Suprapubic skin (tissue), 4 donors: ENCODE data around the gene DDX5.

ENCODE experiments used
- CTCF ChIP-seq, 2 donors: fragments of 200-600 bp in 1 of 2; fragments of 450-650 bp in 1 of 2; sonication (generic) in 1 of 2; IDR thresholded peaks; one replicate each; pipeline ENCODE4 v1.5.1; 2016 to 2019; ENCODE audit warnings: antibody characterized with exemption in 2 of 2, mild to moderate bottlenecking in 1 of 2, moderate library complexity in 1 of 2
- EP300 ChIP-seq: sonication (generic); formaldehyde crosslinking; IDR thresholded peaks from one replicate; pipeline ENCODE4 v1.6.1; 2017; ENCODE audit warnings: antibody characterized with exemption
- POLR2A ChIP-seq, 2 donors: fragments of 450-650 bp; IDR thresholded peaks; one replicate each; pipeline ENCODE4 v1.6.1; 2017; ENCODE audit warnings: antibody characterized with exemption in 2 of 2, mild to moderate bottlenecking in 2 of 2, moderate library complexity in 2 of 2
- POLR2AphosphoS5 ChIP-seq, 3 donors: sonication (generic); formaldehyde crosslinking; IDR thresholded peaks; one replicate each; pipeline ENCODE4 v1.6.1; 2017; ENCODE audit warnings: antibody characterized with exemption in 3 of 3

- TF ChIP-seq CTCF (IDR thresholded peaks at IDR 0.05), result no peak
- TF ChIP-seq POLR2A (IDR thresholded peaks at IDR 0.05), result no peak
- no peak for TF ChIP-seq POLR2AphosphoS5 (IDR thresholded peaks at IDR 0.05)
- no peak for TF ChIP-seq EP300
Measured at GRCh38 chr17:64460955-64461354, 45.1 kb downstream of the DDX5 start.
